Activated CD4-positive, alpha-beta T cell treated with anti-CD3 and anti-CD28 coated beads, Interleukin-2, amount 10 ng/mL, durations not matched to agents 24 days and 14 days (primary cell): ENCODE results near the gene IGIP. TPM values are rescaled to one million over a fixed set of nuclear protein-coding genes. Genes with fewer than 3 reads are reported as not detected.
A peak's percentile ranks its signal among the peaks of the same experiment; 100 is the strongest.

Experiments used
- DNase-seq: peaks from one replicate; pipeline ENCODE4 v3.0.0; 2022
- H3K27ac Mint-ChIP-seq: one replicate; pipeline ENCODE4 v1.8.0; 2022; ENCODE audit warnings: mild to moderate bottlenecking, mixed read lengths
- H3K27me3 Mint-ChIP-seq: one replicate; pipeline ENCODE4 v1.8.0; 2022; ENCODE audit warnings: mixed read lengths
- H3K36me3 Mint-ChIP-seq: one replicate; pipeline ENCODE4 v1.8.0; 2022; ENCODE audit warnings: low read depth, mild to moderate bottlenecking, mixed read lengths
- H3K4me1 Mint-ChIP-seq: one replicate; pipeline ENCODE4 v1.8.0; 2021; ENCODE audit warnings: mixed read lengths
- H3K4me3 Mint-ChIP-seq: one replicate; pipeline ENCODE4 v1.8.0; 2022; ENCODE audit warnings: mild to moderate bottlenecking, moderate library complexity, mixed read lengths
- H3K9me3 Mint-ChIP-seq: one replicate; pipeline ENCODE4 v1.8.0; 2021; ENCODE audit warnings: mixed read lengths
- intact Hi-C: fragments of 100-400 bp; cut with micrococcal nuclease; formaldehyde crosslinking; loops from one replicate; pipeline ENCODE4 v1.15.1; 2023
- total RNA-seq: library from RNA; stranded (reverse); gene quantifications from 2 replicates; pipeline ENCODE4 v1.2.3, GENCODE V29; 2022

Gene IGIP
- total RNA-seq, 1 donor from 2014 or later, result 2.8 TPM

GRCh38 chr5:140136624-140137023, 10.9 kb downstream of the IGIP start:
- Mint-ChIP-seq H3K9me3 (no peaks in the 10 kb centered on the region), H3K27ac (no peak overlapping the region), H3K27me3 (peaks cover 10% of the 10 kb centered on the region), H3K4me1 (peaks cover 16% of the 10 kb centered on the region), H3K36me3 (no peaks in the 10 kb centered on the region), H3K4me3 (no peak overlapping the region)
- intact Hi-C loops, result no loop called here
- no peak for DNase-seq

- DNase-seq, result no peak
- no peak overlapping the region for H3K4me3 Mint-ChIP-seq
- H3K27me3 Mint-ChIP-seq, result peaks cover 25% of the 10 kb centered on the region
- intact Hi-C loops, result no loop called here
- no peaks in the 10 kb centered on the region for H3K9me3 Mint-ChIP-seq
- peaks cover 8% of the 10 kb centered on the region for H3K4me1 Mint-ChIP-seq
- no peaks in the 10 kb centered on the region for H3K36me3 Mint-ChIP-seq
- no peak overlapping the region for H3K27ac Mint-ChIP-seq
Observed at GRCh38 chr5:140140435-140140834, 14.7 kb downstream of the IGIP start.

GRCh38 chr5:140141241-140141640, 15.5 kb downstream of the IGIP start:
- DNase-seq, result no peak
- intact Hi-C loops, result no loop called here
- no peak overlapping the region for H3K4me3 Mint-ChIP-seq

GRCh38 chr5:140142246-140142645, 16.5 kb downstream of the IGIP start:
- no peaks in the 10 kb centered on the region for H3K9me3 Mint-ChIP-seq
- H3K27me3 Mint-ChIP-seq, result peaks cover 40% of the 10 kb centered on the region
- H3K4me3 Mint-ChIP-seq, result no peak overlapping the region
- no peak overlapping the region for H3K27ac Mint-ChIP-seq
- no peak for DNase-seq
- H3K4me1 Mint-ChIP-seq, result peaks cover 8% of the 10 kb centered on the region
- intact Hi-C loops, result no loop called here
- no peaks in the 10 kb centered on the region for H3K36me3 Mint-ChIP-seq

More at GRCh38 chr5:140141241-140141640, 15.5 kb downstream of the IGIP start:
- Mint-ChIP-seq H3K9me3 (no peaks in the 10 kb centered on the region), H3K4me1 (peaks cover 8% of the 10 kb centered on the region), H3K36me3 (no peaks in the 10 kb centered on the region), H3K27ac (no peak overlapping the region), H3K27me3 (peaks cover 31% of the 10 kb centered on the region)

GRCh38 chr5:140142856-140143255, 17.1 kb downstream of the IGIP start:
- DNase-seq, result no peak
- no peak overlapping the region for H3K4me3 Mint-ChIP-seq
- intact Hi-C loops, result no loop called here
- H3K36me3 Mint-ChIP-seq, result no peaks in the 10 kb centered on the region
- no peak overlapping the region for H3K27ac Mint-ChIP-seq
- peaks cover 8% of the 10 kb centered on the region for H3K4me1 Mint-ChIP-seq
- no peaks in the 10 kb centered on the region for H3K9me3 Mint-ChIP-seq
- H3K27me3 Mint-ChIP-seq, result peaks cover 44% of the 10 kb centered on the region

- Mint-ChIP-seq H3K4me3 (no peak overlapping the region), H3K27me3 (peaks cover 48% of the 10 kb centered on the region), H3K36me3 (no peaks in the 10 kb centered on the region), H3K4me1 (peaks cover 8% of the 10 kb centered on the region), H3K9me3 (no peaks in the 10 kb centered on the region), H3K27ac (no peak overlapping the region)
- intact Hi-C loops, result loop anchor here (1.0 to 2.0 kb wide), 2 partner anchors 29 to 70 kb away; partner anchors contain the start of gene PURA
- DNase-seq, result no peak
Observed at GRCh38 chr5:140143521-140144258, 18.0 kb downstream of the IGIP start.

- intact Hi-C loops, result loop anchor here (1.0 to 2.0 kb wide), 2 partner anchors 12 to 30 kb away; partner anchors contain the start of gene PURA
- no peaks in the 10 kb centered on the region for H3K36me3 Mint-ChIP-seq
- H3K27ac Mint-ChIP-seq, result no peak overlapping the region
- peaks cover 8% of the 10 kb centered on the region for H3K4me1 Mint-ChIP-seq
- H3K4me3 Mint-ChIP-seq, result peak overlapping the region; percentile 18
- DNase-seq, result no peak
- no peaks in the 10 kb centered on the region for H3K9me3 Mint-ChIP-seq
- peaks cover 44% of the 10 kb centered on the region for H3K27me3 Mint-ChIP-seq
Observed at GRCh38 chr5:140145256-140145655, 19.5 kb downstream of the IGIP start.

- no peak overlapping the region for H3K4me3 Mint-ChIP-seq
- no peak overlapping the region for H3K27ac Mint-ChIP-seq
- no peaks in the 10 kb centered on the region for H3K9me3 Mint-ChIP-seq
- intact Hi-C loops, result loop anchor here (1.0 to 2.0 kb wide), 2 partner anchors 11 to 31 kb away; partner anchors contain the start of gene PURA
- peak; percentile 85 for DNase-seq
- H3K4me1 Mint-ChIP-seq, result peaks cover 8% of the 10 kb centered on the region
- H3K27me3 Mint-ChIP-seq, result peaks cover 43% of the 10 kb centered on the region
- no peaks in the 10 kb centered on the region for H3K36me3 Mint-ChIP-seq
Observed at GRCh38 chr5:140145818-140146522, 20.2 kb downstream of the IGIP start.

GRCh38 chr5:140146523-140146842, 20.7 kb downstream of the IGIP start:
- Mint-ChIP-seq H3K4me3 (no peak overlapping the region), H3K9me3 (no peaks in the 10 kb centered on the region), H3K4me1 (peaks cover 8% of the 10 kb centered on the region), H3K27ac (no peak overlapping the region), H3K36me3 (no peaks in the 10 kb centered on the region), H3K27me3 (peaks cover 42% of the 10 kb centered on the region)
- intact Hi-C loops, result no loop called here
- DNase-seq, result no peak

GRCh38 chr5:140147460-140147859, 21.7 kb downstream of the IGIP start:
- no peak overlapping the region for H3K4me3 Mint-ChIP-seq
- H3K27me3 Mint-ChIP-seq, result peaks cover 43% of the 10 kb centered on the region
- H3K4me1 Mint-ChIP-seq, result peaks cover 8% of the 10 kb centered on the region
- no peak for DNase-seq
- no peaks in the 10 kb centered on the region for H3K9me3 Mint-ChIP-seq
- intact Hi-C loops, result no loop called here
- H3K27ac Mint-ChIP-seq, result no peak overlapping the region
- no peaks in the 10 kb centered on the region for H3K36me3 Mint-ChIP-seq

- Mint-ChIP-seq H3K4me1 (peaks cover 8% of the 10 kb centered on the region), H3K27me3 (peaks cover 43% of the 10 kb centered on the region), H3K27ac (no peak overlapping the region), H3K4me3 (no peak overlapping the region), H3K9me3 (no peaks in the 10 kb centered on the region), H3K36me3 (no peaks in the 10 kb centered on the region)
- no peak for DNase-seq
- intact Hi-C loops, result no loop called here
Observed at GRCh38 chr5:140148508-140148907, 22.8 kb downstream of the IGIP start.

GRCh38 chr5:140150201-140150600, 24.5 kb downstream of the IGIP start:
- Mint-ChIP-seq H3K27me3 (peaks cover 33% of the 10 kb centered on the region), H3K27ac (no peak overlapping the region), H3K4me3 (no peak overlapping the region), H3K4me1 (peaks cover 3% of the 10 kb centered on the region), H3K36me3 (no peaks in the 10 kb centered on the region), H3K9me3 (no peaks in the 10 kb centered on the region)
- intact Hi-C loops, result no loop called here
- DNase-seq, result no peak

- Mint-ChIP-seq H3K9me3 (no peaks in the 10 kb centered on the region), H3K4me1 (no peaks in the 10 kb centered on the region), H3K27me3 (peaks cover 24% of the 10 kb centered on the region), H3K36me3 (no peaks in the 10 kb centered on the region), H3K4me3 (no peak overlapping the region), H3K27ac (no peak overlapping the region)
- DNase-seq, result no peak
- intact Hi-C loops, result no loop called here
Observed at GRCh38 chr5:140151144-140152021, 25.6 kb downstream of the IGIP start.
